Neutrophil (primary cell): ENCODE results near the gene RANBP1.

Experiments
- H3K27ac ChIP-seq: fragments of 200-600 bp; sonication (generic); 2 replicates; pipeline ENCODE4 v1.5.1; 2016; ENCODE audit warnings: mild to moderate bottlenecking, moderate library complexity
- H3K27me3 ChIP-seq: fragments of 200-600 bp; sonication (generic); 2 replicates; pipeline ENCODE4 v1.6.0; 2016; ENCODE audit warnings: mild to moderate bottlenecking
- H3K36me3 ChIP-seq: fragments of 200-600 bp; sonication (generic); 2 replicates; pipeline ENCODE4 v1.5.1; 2017
- H3K4me1 ChIP-seq, 2 experiments: fragments of 200-600 bp in 1 of 2; sonication (generic) in 1 of 2; 1 replicate in 1 of 2; 2 replicates in 1 of 2; pipeline versions ENCODE4 v1.5.1 to v1.6.1; 2013 to 2016; ENCODE audit warnings: low read depth in 1 of 2, low read length in 1 of 2, mild to moderate bottlenecking in 1 of 2, moderate library complexity in 1 of 2; ENCODE audit not compliant: control insufficient read depth in 1 of 2, insufficient read depth in 1 of 2
- H3K4me3 ChIP-seq, 2 experiments: fragments of 200-600 bp in 1 of 2; sonication (generic) in 1 of 2; 1 replicate in 1 of 2; 2 replicates in 1 of 2; pipeline ENCODE4 v1.5.1; 2013 to 2016; ENCODE audit warnings: low read depth in 1 of 2, low read length in 1 of 2, mild to moderate bottlenecking in 1 of 2, moderate library complexity in 1 of 2
- H3K9me3 ChIP-seq: fragments of 200-600 bp; sonication (generic); 2 replicates; pipeline ENCODE4 v1.5.1; 2016
- TF ChIP-seq, protein P1 (sequence below): fragments of 200-600 bp; sonication (generic); IDR thresholded peaks from 2 replicates; pipeline ENCODE4 v1.5.1; 2016; ENCODE audit warnings: antibody characterized with exemption

RANBP1 gene

DNA sequence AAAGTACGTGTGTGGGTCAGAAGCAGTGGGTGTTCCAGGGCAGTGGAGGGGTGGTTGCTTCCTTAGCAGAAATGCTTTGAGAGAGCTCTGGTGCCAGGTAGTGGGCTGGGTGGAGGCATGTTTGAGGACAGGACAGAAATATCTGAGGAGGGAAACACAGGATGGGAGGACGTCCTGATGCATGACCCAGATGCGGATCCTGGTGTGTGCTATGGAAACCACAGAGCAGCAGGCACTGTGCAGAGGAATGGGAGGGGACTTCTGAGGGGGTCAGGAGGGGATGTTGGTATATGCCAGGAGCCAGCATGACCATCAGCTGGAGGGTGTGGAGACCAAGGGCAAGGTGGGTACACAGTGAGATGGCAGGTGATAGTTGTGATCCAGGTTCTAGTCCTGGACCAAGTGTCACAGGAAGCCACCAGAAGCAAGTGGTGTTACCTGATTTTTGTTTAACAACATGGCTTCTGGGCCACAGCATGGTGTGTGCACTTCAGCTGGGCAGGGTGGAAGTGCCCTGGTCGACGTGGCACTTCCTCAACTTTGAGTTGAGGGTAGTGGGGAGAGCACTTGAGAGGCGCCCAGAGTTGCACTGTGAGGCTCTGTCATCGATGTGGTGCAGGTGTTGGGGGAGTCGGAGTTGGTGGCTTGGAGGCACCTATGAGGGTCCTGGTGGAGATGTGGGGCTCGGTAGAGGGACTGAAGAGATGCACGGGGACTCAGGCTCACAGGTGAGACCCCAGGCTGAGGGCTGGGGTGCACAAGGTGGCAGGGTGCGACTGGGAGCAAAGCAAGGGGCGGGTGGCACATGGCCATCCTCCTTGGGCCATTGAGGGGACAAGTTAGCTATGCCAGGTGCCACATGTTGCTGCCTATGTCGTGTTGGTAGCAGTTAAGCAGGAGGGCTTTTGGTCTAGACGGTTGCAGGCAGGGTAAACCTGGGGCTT, 28.3 kb upstream of the RANBP1 start:
- TF ChIP-seq, protein P1, sequence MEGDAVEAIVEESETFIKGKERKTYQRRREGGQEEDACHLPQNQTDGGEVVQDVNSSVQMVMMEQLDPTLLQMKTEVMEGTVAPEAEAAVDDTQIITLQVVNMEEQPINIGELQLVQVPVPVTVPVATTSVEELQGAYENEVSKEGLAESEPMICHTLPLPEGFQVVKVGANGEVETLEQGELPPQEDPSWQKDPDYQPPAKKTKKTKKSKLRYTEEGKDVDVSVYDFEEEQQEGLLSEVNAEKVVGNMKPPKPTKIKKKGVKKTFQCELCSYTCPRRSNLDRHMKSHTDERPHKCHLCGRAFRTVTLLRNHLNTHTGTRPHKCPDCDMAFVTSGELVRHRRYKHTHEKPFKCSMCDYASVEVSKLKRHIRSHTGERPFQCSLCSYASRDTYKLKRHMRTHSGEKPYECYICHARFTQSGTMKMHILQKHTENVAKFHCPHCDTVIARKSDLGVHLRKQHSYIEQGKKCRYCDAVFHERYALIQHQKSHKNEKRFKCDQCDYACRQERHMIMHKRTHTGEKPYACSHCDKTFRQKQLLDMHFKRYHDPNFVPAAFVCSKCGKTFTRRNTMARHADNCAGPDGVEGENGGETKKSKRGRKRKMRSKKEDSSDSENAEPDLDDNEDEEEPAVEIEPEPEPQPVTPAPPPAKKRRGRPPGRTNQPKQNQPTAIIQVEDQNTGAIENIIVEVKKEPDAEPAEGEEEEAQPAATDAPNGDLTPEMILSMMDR = no peak
- no peaks in the 10 kb centered on the region for H3K27me3 ChIP-seq
- peaks cover 21 to 25% of the 10 kb centered on the region in 2 experiments for H3K4me1 ChIP-seq
- H3K4me3 ChIP-seq = no peak overlapping the region
- no peaks in the 10 kb centered on the region for H3K9me3 ChIP-seq
- H3K36me3 ChIP-seq = peaks cover 65% of the 10 kb centered on the region
- no peak overlapping the region for H3K27ac ChIP-seq

DNA sequence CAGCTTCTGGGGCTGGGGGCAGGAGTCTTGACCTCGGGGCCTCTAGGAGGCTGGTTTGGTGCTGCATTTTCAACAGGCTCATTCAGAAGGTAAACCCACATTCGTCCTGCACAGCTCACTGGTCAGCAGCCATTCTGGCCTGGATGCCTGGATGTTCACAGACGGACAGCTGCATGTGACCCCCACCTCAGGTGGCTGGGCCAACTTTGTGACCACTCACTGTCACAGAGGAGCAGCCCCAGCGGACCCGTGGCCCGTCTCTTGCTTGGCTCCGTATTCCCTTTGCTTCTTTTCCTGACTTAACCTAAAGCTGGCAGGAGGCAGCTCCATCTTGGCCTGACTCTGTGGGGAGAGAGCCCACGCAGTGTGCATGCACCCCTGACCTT, 27.6 kb upstream of the RANBP1 start:
- H3K36me3 ChIP-seq = peaks cover 72% of the 10 kb centered on the region
- no peak overlapping the region for H3K27ac ChIP-seq
- H3K27me3 ChIP-seq = no peaks in the 10 kb centered on the region
- TF ChIP-seq, protein P1 = no peak
- H3K4me1 ChIP-seq = peaks cover 14 to 19% of the 10 kb centered on the region in 2 experiments
- H3K4me3 ChIP-seq = no peak overlapping the region
- H3K9me3 ChIP-seq = no peaks in the 10 kb centered on the region

DNA sequence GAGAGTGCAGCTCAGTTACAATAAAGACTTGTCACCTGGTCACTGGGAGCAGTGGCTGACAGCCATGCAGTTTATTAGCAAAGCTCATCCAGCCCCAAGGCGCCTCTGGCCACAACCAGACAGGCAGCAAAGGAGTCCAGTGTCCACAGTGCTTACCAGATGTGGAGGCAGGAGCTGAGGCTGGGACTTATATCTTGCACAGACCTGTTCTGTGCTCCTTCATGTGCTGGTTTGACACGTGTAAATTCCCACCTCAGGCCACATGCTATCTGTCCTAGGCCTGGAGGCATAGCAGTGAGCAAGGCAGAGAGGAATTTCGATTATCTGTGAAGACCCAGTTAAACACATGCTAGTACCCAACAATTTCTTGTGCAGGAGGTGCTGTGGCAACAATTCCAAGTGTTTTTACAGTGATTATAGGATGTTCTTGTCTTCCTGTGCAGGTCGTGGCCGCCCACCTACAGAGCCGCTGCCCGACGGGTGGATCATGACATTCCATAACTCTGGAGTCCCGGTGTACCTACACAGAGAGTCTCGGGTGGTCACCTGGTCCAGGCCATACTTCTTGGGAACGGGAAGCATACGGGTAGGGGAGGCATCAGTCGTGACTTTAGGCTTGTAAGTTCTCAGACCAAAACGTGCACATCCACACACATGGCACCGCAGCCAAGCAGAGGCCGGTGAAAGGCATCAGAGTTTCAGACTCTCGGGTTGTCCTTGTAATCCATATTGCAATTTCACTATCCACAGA, 26.5 kb upstream of the RANBP1 start:
- Histone ChIP-seq H3K27me3 (no peaks in the 10 kb centered on the region), H3K9me3 (no peaks in the 10 kb centered on the region), H3K27ac (no peak overlapping the region), H3K4me1 (peaks cover 3 to 8% of the 10 kb centered on the region in 2 experiments), H3K36me3 (peaks cover 83% of the 10 kb centered on the region), H3K4me3 (no peak overlapping the region)
- TF ChIP-seq, protein P1 = no peak

DNA sequence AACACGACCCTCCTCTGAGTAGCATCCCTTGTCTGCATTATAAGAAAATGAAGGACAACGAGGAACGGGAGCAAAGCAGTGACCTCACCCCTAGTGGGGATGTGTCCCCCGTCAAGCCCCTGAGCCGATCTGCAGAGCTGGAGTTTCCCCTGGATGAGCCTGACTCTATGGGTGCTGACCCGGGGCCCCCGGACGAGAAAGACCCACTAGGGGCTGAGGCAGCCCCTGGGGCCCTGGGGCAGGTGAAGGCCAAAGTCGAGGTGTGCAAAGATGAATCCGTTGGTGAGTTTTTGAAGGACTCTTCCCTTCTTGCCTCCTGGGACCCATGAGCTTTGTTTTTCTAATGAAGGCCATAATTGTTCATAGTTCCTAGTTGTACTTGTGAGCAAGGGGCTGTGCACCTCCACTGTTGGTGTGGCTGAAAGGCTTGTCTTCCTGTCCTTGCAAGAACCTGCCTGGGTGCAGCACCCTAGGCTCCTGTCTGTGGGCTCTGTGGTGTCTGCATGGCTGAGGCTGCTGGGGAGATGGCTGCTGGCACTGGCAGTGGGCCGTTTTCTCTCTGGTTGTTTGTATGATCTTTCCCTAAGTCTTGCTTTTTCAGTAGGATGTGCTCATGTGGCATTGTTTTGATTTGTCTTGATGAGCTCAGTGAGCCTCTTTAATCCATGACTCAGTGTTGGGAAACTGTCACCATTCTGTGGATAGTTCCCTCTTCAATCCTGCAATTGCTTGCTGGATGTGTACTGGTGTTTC, 25.8 kb upstream of the RANBP1 start:
- peak overlapping the region; percentile 2 for H3K27ac ChIP-seq
- no peaks in the 10 kb centered on the region for H3K9me3 ChIP-seq
- TF ChIP-seq, protein P1 = no peak
- H3K4me3 ChIP-seq = no peak overlapping the region
- peaks cover 91% of the 10 kb centered on the region for H3K36me3 ChIP-seq
- no peaks in the 10 kb centered on the region for H3K27me3 ChIP-seq
- peaks cover 0 to under 1% of the 10 kb centered on the region in 2 experiments for H3K4me1 ChIP-seq

DNA sequence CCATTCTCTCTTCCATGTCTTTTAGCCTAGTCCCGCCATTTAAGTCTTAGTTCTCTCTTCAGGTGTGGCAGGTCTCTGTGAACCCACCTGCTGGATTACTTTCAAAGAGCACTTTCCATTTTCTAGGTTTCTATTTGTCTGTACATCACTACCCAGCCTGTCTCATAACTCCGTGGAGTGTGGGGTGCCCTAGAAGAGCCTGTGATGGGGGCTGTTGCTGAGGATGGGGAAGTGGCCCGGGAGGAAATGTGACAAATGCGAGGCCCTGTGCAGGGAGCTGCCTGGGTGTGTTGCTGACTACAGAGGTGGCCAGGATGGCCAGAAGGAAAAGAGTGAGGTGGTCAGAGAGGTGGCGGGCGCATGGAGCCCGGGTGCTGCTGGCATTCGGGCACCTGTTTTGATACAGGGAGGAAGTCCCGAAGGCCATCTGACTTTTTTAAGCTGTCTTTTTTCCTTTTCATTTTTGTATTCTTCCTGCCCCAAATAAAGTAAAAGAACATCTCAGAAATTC, 25.1 kb upstream of the RANBP1 start:
- Histone ChIP-seq H3K27me3 (no peaks in the 10 kb centered on the region), H3K27ac (peak overlapping the region; percentile 2), H3K4me3 (no peak overlapping the region), H3K9me3 (no peaks in the 10 kb centered on the region), H3K36me3 (peaks cover 97% of the 10 kb centered on the region), H3K4me1 (no peaks in the 10 kb centered on the region)
- TF ChIP-seq, protein P1 = no peak
